IMR-90 (cell line): ENCODE measurements around the gene SLC6A9. TPM values are rescaled to one million over a fixed set of nuclear protein-coding genes. Genes with fewer than 3 reads are reported as not detected.

ENCODE experiments used
- ATAC-seq: fragments of 200-7000 bp; cut with Tn5 transposase; 2 replicates; pipeline ENCODE4 v1.9.1; 2020; ENCODE audit warnings: low read depth, mild to moderate bottlenecking, moderate library complexity
- BruUV-seq: library from RNA; stranded (reverse); fragments of 400-500 nt; replicated peaks from 2 replicates; lab custom pipeline; 2021; lab: Mats Ljungman, UMichigan
- CTCF ChIA-PET: fragments of 300-600 bp; formaldehyde crosslinking; extraction: SDS; loops from one replicate; lab custom pipeline; 2021; ENCODE audit warnings: antibody characterized with exemption; lab: Yijun Ruan, JAX
- POLR2A ChIA-PET: fragments of 300-600 bp; sonication (Branson Sonifier 250); formaldehyde crosslinking; loops from one replicate; lab custom pipeline; 2022; ENCODE audit warnings: antibody characterized with exemption; ENCODE audit not compliant: unreplicated experiment; lab: Charles Lee
- DNase-seq: peaks from one replicate; pipeline ENCODE4 v3.0.0; 2013
- H2AFZ ChIP-seq: replicated peaks from 2 replicates; pipeline ENCODE3; 2013; ENCODE audit warnings: low read length, mild to moderate bottlenecking; ENCODE audit not compliant: poor library complexity
- H2AK5ac ChIP-seq: 2 replicates; pipeline ENCODE4 v1.6.1; 2013; ENCODE audit warnings: low read depth, low read length, inconsistent platforms
- H2AK9ac ChIP-seq: replicated peaks from 2 replicates; pipeline ENCODE3; 2013; ENCODE audit warnings: mild to moderate bottlenecking, low read depth, low read length, moderate library complexity; ENCODE audit not compliant: poor library complexity
- H2BK120ac ChIP-seq: 2 replicates; pipeline ENCODE4 v1.6.1; 2013; ENCODE audit warnings: low read depth, low read length, inconsistent platforms
- H2BK15ac ChIP-seq: 3 replicates; pipeline ENCODE4 v1.6.1; 2013; ENCODE audit warnings: low read depth, low read length, inconsistent platforms
- H2BK20ac ChIP-seq: 2 replicates; pipeline ENCODE4 v1.6.1; 2013; ENCODE audit warnings: low read depth, mild to moderate bottlenecking, inconsistent platforms, low read length, moderate library complexity
- H2BK5ac ChIP-seq: 2 replicates; pipeline ENCODE4 v1.6.1; 2013; ENCODE audit warnings: mild to moderate bottlenecking, low read depth, low read length, inconsistent platforms; ENCODE audit not compliant: poor library complexity, severe bottlenecking
- H3K14ac ChIP-seq: replicated peaks from 2 replicates; pipeline ENCODE4 v1.6.1; 2013; ENCODE audit warnings: low read depth, low read length, inconsistent platforms
- H3K18ac ChIP-seq: 2 replicates; pipeline ENCODE4 v1.6.1; 2013; ENCODE audit warnings: low read depth, low read length, control low read depth
- H3K23ac ChIP-seq: 2 replicates; pipeline ENCODE4 v1.6.1; 2013; ENCODE audit warnings: low read depth, low read length, inconsistent platforms
- H3K27ac ChIP-seq: 2 replicates; pipeline ENCODE4 v1.5.1; 2013; ENCODE audit warnings: mild to moderate bottlenecking, control low read depth, low read length; ENCODE audit not compliant: insufficient read depth
- H3K27me3 ChIP-seq: 2 replicates; pipeline ENCODE4 v1.6.1; 2013; ENCODE audit warnings: low read length; ENCODE audit not compliant: control insufficient read depth, insufficient read depth
- H3K36me3 ChIP-seq: 2 replicates; pipeline ENCODE4 v1.6.1; 2013; ENCODE audit warnings: low read length, mixed read lengths; ENCODE audit not compliant: control insufficient read depth, insufficient read depth
- H3K4ac ChIP-seq: 2 replicates; pipeline ENCODE4 v1.6.1; 2013; ENCODE audit warnings: low read depth, low read length, inconsistent platforms
- H3K4me1 ChIP-seq: 2 replicates; pipeline ENCODE4 v1.6.1; 2013; ENCODE audit warnings: low read length, mixed read lengths; ENCODE audit not compliant: control insufficient read depth, insufficient read depth
- H3K4me2 ChIP-seq: 2 replicates; pipeline ENCODE4 v1.6.1; 2013; ENCODE audit warnings: low read depth, mild to moderate bottlenecking, control low read depth, low read length, moderate library complexity
- H3K4me3 ChIP-seq: 2 replicates; pipeline ENCODE4 v1.5.1; 2013; ENCODE audit warnings: low read depth, mild to moderate bottlenecking, control low read depth, low read length, moderate library complexity; ENCODE audit not compliant: insufficient read depth
- H3K56ac ChIP-seq: 2 replicates; pipeline ENCODE4 v1.6.1; 2013; ENCODE audit warnings: low read length, inconsistent platforms; ENCODE audit not compliant: insufficient read depth; ENCODE audit errors: extremely low read depth
- H3K79me1 ChIP-seq, 2 experiments: 2 replicates each; pipeline ENCODE4 v1.6.1; 2013; ENCODE audit warnings: low read length in 2 of 2, inconsistent platforms in 1 of 2, low read depth in 1 of 2
- H3K9ac ChIP-seq: 2 replicates; pipeline ENCODE4 v1.6.1; 2013; ENCODE audit warnings: low read depth, low read length, control low read depth
- H3K9me1 ChIP-seq: 2 replicates; pipeline ENCODE4 v1.6.1; 2013; ENCODE audit warnings: low read length, inconsistent platforms; ENCODE audit not compliant: insufficient read depth
- H3K9me3 ChIP-seq: 2 replicates; pipeline ENCODE4 v1.6.1; 2013; ENCODE audit warnings: low read length; ENCODE audit not compliant: control insufficient read depth, insufficient read depth
- H4K20me1 ChIP-seq: 2 replicates; pipeline ENCODE4 v1.6.1; 2013; ENCODE audit warnings: low read length, inconsistent platforms; ENCODE audit not compliant: insufficient read depth
- H4K5ac ChIP-seq: 2 replicates; pipeline ENCODE4 v1.6.1; 2013; ENCODE audit warnings: mild to moderate bottlenecking, low read depth, low read length, control low read depth
- H4K8ac ChIP-seq, 2 experiments: 2 replicates each; pipeline ENCODE4 v1.6.1; 2013; ENCODE audit warnings: low read depth in 2 of 2, low read length in 2 of 2, control low read depth in 1 of 2, inconsistent platforms in 1 of 2
- H4K91ac ChIP-seq: 2 replicates; pipeline ENCODE4 v1.6.1; 2013; ENCODE audit warnings: low read depth, low read length, inconsistent platforms; ENCODE audit not compliant: insufficient read depth
- BHLHE40 ChIP-seq: fragments of 150-350 bp; IDR thresholded peaks from 2 replicates; pipeline ENCODE4 v1.6.1; 2016; ENCODE audit warnings: mild to moderate bottlenecking, low read depth, low read length
- CEBPB ChIP-seq: IDR thresholded peaks from 2 replicates; pipeline ENCODE4 v1.6.1; 2012; ENCODE audit warnings: low read depth, low read length, improper control_type of control experiment
- CHD1 ChIP-seq: IDR thresholded peaks from 2 replicates; pipeline ENCODE4 v1.6.1; 2012; ENCODE audit warnings: low read depth, low read length, improper control_type of control experiment
- FOS ChIP-seq: fragments of 150-350 bp; IDR thresholded peaks from 2 replicates; pipeline ENCODE4 v1.6.1; 2016; ENCODE audit warnings: low read depth, low read length
- MAFK ChIP-seq: IDR thresholded peaks from 2 replicates; pipeline ENCODE4 v1.6.1; 2012; ENCODE audit warnings: low read depth, low read length, improper control_type of control experiment
- MXI1 ChIP-seq: IDR thresholded peaks from 2 replicates; pipeline ENCODE4 v1.6.1; 2012; ENCODE audit warnings: low read depth, mild to moderate bottlenecking, low read length, moderate library complexity, borderline replicate concordance
- NFE2L2 ChIP-seq: fragments of 150-350 bp; IDR thresholded peaks from 2 replicates; pipeline ENCODE4 v1.6.1; 2016; ENCODE audit warnings: low read depth, mild to moderate bottlenecking, low read length
- POLR2A ChIP-seq: IDR thresholded peaks from 2 replicates; pipeline ENCODE4 v1.6.1; 2012; ENCODE audit warnings: mild to moderate bottlenecking, low read depth, low read length
- RCOR1 ChIP-seq: IDR thresholded peaks from 2 replicates; pipeline ENCODE4 v1.6.1; 2012; ENCODE audit warnings: mild to moderate bottlenecking, low read length, improper control_type of control experiment; ENCODE audit not compliant: insufficient replicate concordance
- RFX5 ChIP-seq: IDR thresholded peaks from 2 replicates; pipeline ENCODE4 v1.8.0; 2012; ENCODE audit warnings: low read depth, mild to moderate bottlenecking, low read length, moderate library complexity
- SMC3 ChIP-seq: fragments of 150-350 bp; IDR thresholded peaks from 2 replicates; pipeline ENCODE4 v1.6.1; 2016; ENCODE audit warnings: low read depth, mild to moderate bottlenecking, antibody characterized with exemption, low read length, moderate library complexity
- USF2 ChIP-seq: fragments of 150-350 bp; IDR thresholded peaks from 2 replicates; pipeline ENCODE4 v1.6.1; 2017; ENCODE audit warnings: mild to moderate bottlenecking, antibody characterized with exemption, low read length, low read depth
- WGBS, 2 experiments: methylation state at CpG; one replicate each; pipeline versions ENCODE4 v1.1.5 to v1.1.7; 2013; ENCODE audit warnings: missing lambda C conversion rate in 2 of 2; ENCODE audit not compliant: insufficient read length in 1 of 2; ENCODE audit errors: extremely low coverage in 2 of 2; 5-methylcytosine and 5-hydroxymethylcytosine counted together
- dilution Hi-C: fragments of 300-500 bp; cut with HindIII; formaldehyde crosslinking; loops from one replicate; pipeline ENCODE4 v1.14.3; 2018; ENCODE audit warnings: low sequenced_read_pairs; ENCODE audit not compliant: unreplicated experiment
- in situ Hi-C: fragments of 300-500 bp; cut with MboI; formaldehyde crosslinking; loops from 3 replicates; pipeline ENCODE4 v1.14.3; 2019; ENCODE audit warnings: low sequenced_read_pairs, inconsistent platforms, mixed read lengths
- intact Hi-C: fragments of 100-400 bp; cut with micrococcal nuclease; formaldehyde crosslinking; loops from 2 replicates; pipeline ENCODE4 v1.10.0; 2022
- polyA plus RNA-seq, 3 experiments: library from polyadenylated mRNA; depleted of rRNA; stranded (reverse); fragments of >200 nt; gene quantifications; 2 replicates each; pipeline ENCODE4 v1.2.3, GENCODE V29; 2012; ENCODE audit warnings: low replicate concordance in 1 of 3
- total RNA-seq: library from RNA; depleted of rRNA; stranded (reverse); fragments of >200 nt; gene quantifications from 2 replicates; pipeline ENCODE4 v1.2.3, GENCODE V29; 2012
- TF ChIP-seq, protein P1 (sequence below): conservative IDR thresholded peaks from 2 replicates; pipeline ENCODE4 v1.5.1; 2012; ENCODE audit warnings: mild to moderate bottlenecking, low read depth, low read length, improper control_type of control experiment
- TF ChIP-seq, protein P2 (sequence below): fragments of 150-350 bp; IDR thresholded peaks from 2 replicates; pipeline ENCODE4 v1.6.1; 2016; ENCODE audit warnings: low read depth, mild to moderate bottlenecking, low read length, moderate library complexity, borderline replicate concordance

SLC6A9 gene
- total and polyA plus RNA-seq, 2 of the 4 experiments (the other 2 are of a cell fraction), result 2.0 to 6.6 TPM

GRCh38 chr1:43947874-43948437 lies 83.3 kb downstream of the SLC6A9 start:
- ChIA-PET POLR2A (no interaction called here), CTCF (interaction anchor here (3.5 kb wide), 1 partner anchor 13 kb away, joined by 21 read pairs; no protein-coding TSS in a partner anchor)
- no TSS peak for BruUV-seq
- H3K4me2 ChIP-seq, result peak overlapping the region; percentile 81
- peaks cover 14% of the 10 kb centered on the region for H3K9me1 ChIP-seq
- in situ Hi-C loops, result no loop called here
- H3K4me1 ChIP-seq, result peaks cover 15% of the 10 kb centered on the region
- H2AK9ac ChIP-seq, result peak overlapping the region; percentile 98
- H3K4ac ChIP-seq, result 0 out of 2 replicates have a peak overlapping the region, but pooled peaks have one; percentile 2
- H3K27ac ChIP-seq, result no peak overlapping the region
- H4K5ac ChIP-seq, result no peak overlapping the region
- H3K14ac ChIP-seq, result peak overlapping the region; percentile 98; the same call in 1 of the 2 replicates
- H2AFZ ChIP-seq, result no peak overlapping the region
- peaks cover 5% of the 10 kb centered on the region for H3K36me3 ChIP-seq
- H3K79me1 ChIP-seq, result peaks cover 17 to 57% of the 10 kb centered on the region in 2 experiments
- H3K9me3 ChIP-seq, result no peaks in the 10 kb centered on the region
- H3K23ac ChIP-seq, result peak overlapping the region; percentile 65; the same call in 1 of the 2 replicates
- H3K9ac ChIP-seq, result peak overlapping the region; percentile 96
- no peak overlapping the region for H2BK120ac ChIP-seq
- WGBS, 2 experiments, result 0% methylated on average over 1 of the region's 3 CpGs; no CpG with 5 or more reads in 1 of the 2 experiments
- peak overlapping the region; percentile 67; the same call in 1 of the 2 replicates for H3K4me3 ChIP-seq
- H2BK15ac ChIP-seq, result no peak overlapping the region
- intact Hi-C loops, result loop anchor here (2.0 kb wide), 1 partner anchor 21 kb away; no protein-coding TSS in a partner anchor
- peaks cover 3% of the 10 kb centered on the region for H4K20me1 ChIP-seq
- no peak overlapping the region for H4K8ac ChIP-seq
- no peaks in the 10 kb centered on the region for H3K27me3 ChIP-seq
- no peak for ATAC-seq
- no peak for DNase-seq
- no peak overlapping the region for H3K18ac ChIP-seq
- dilution Hi-C loops, result no loop called here
- no peak overlapping the region for H2BK5ac ChIP-seq
- no peak overlapping the region for H4K91ac ChIP-seq
- H2AK5ac ChIP-seq, result no peak overlapping the region
- no peak overlapping the region for H3K56ac ChIP-seq
- TF ChIP-seq FOS (no peak), USF2 (no peak), NFE2L2 (no peak), MAFK (no peak), SMC3 (no peak), RFX5 (no peak), POLR2A (no peak), CEBPB (no peak), CHD1 (no peak), RCOR1 (no peak), BHLHE40 (no peak), MXI1 (no peak)
- TF ChIP-seq, protein P1, sequence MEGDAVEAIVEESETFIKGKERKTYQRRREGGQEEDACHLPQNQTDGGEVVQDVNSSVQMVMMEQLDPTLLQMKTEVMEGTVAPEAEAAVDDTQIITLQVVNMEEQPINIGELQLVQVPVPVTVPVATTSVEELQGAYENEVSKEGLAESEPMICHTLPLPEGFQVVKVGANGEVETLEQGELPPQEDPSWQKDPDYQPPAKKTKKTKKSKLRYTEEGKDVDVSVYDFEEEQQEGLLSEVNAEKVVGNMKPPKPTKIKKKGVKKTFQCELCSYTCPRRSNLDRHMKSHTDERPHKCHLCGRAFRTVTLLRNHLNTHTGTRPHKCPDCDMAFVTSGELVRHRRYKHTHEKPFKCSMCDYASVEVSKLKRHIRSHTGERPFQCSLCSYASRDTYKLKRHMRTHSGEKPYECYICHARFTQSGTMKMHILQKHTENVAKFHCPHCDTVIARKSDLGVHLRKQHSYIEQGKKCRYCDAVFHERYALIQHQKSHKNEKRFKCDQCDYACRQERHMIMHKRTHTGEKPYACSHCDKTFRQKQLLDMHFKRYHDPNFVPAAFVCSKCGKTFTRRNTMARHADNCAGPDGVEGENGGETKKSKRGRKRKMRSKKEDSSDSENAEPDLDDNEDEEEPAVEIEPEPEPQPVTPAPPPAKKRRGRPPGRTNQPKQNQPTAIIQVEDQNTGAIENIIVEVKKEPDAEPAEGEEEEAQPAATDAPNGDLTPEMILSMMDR, result no peak
- TF ChIP-seq, protein P2, sequence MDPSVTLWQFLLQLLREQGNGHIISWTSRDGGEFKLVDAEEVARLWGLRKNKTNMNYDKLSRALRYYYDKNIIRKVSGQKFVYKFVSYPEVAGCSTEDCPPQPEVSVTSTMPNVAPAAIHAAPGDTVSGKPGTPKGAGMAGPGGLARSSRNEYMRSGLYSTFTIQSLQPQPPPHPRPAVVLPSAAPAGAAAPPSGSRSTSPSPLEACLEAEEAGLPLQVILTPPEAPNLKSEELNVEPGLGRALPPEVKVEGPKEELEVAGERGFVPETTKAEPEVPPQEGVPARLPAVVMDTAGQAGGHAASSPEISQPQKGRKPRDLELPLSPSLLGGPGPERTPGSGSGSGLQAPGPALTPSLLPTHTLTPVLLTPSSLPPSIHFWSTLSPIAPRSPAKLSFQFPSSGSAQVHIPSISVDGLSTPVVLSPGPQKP, result no peak
- no peak overlapping the region for H2BK20ac ChIP-seq
